ENCODE data around the gene SLC2A9. TPM values are rescaled to one million over a fixed set of nuclear protein-coding genes. Genes with fewer than 3 reads are reported as not detected.

SLC2A9 gene
- 5.0 TPM for polyA plus RNA-seq (ENCODE audit: insufficient read length)

GRCh38 chr4:10020871-10021652 is at the start of gene SLC2A9:
Gene SLC2A9 (minus strand): TSS chr4:10021497. CDS start chr4:10021429, 68 bp downstream.
- DNase-seq, result no peak

GRCh38 chr4:10069075-10069642 is 47.9 kb upstream of the SLC2A9 start:
- DNase-seq, result no peak

GRCh38 chr4:10066670-10067651 is 45.7 kb upstream of the SLC2A9 start:
- DNase-seq, result no peak

- DNase-seq, result no peak
Observed at GRCh38 chr4:10066206-10066605, 44.9 kb upstream of the SLC2A9 start.

- DNase-seq, result peak; percentile 54
Observed at GRCh38 chr4:10063544-10064300, 42.4 kb upstream of the SLC2A9 start.

GRCh38 chr4:10061650-10062415 is 40.5 kb upstream of the SLC2A9 start:
- no peak for DNase-seq

- DNase-seq, result no peak
Observed at GRCh38 chr4:10058371-10058770, 37.1 kb upstream of the SLC2A9 start.

GRCh38 chr4:10057023-10057395 is 35.7 kb upstream of the SLC2A9 start:
- no peak for DNase-seq

- no peak for DNase-seq
Observed at GRCh38 chr4:10056334-10057022, 35.2 kb upstream of the SLC2A9 start.

GRCh38 chr4:10055871-10056270 is 34.6 kb upstream of the SLC2A9 start:
- DNase-seq, result no peak

GRCh38 chr4:10054571-10055041 is 33.3 kb upstream of the SLC2A9 start:
- no peak for DNase-seq

- no peak for DNase-seq
Observed at GRCh38 chr4:10053635-10054453, 32.5 kb upstream of the SLC2A9 start.

GRCh38 chr4:10051517-10052135 is 30.3 kb upstream of the SLC2A9 start:
- no peak for DNase-seq

GRCh38 chr4:10050721-10051120 is 29.4 kb upstream of the SLC2A9 start:
- DNase-seq, result no peak

GRCh38 chr4:10050261-10050661 is 29.0 kb upstream of the SLC2A9 start:
- no peak for DNase-seq

GRCh38 chr4:10048941-10049697 is 27.8 kb upstream of the SLC2A9 start:
- no peak for DNase-seq

- DNase-seq, result no peak
Observed at GRCh38 chr4:10047967-10048366, 26.7 kb upstream of the SLC2A9 start.

- no peak for DNase-seq
Observed at GRCh38 chr4:10046471-10046870, 25.2 kb upstream of the SLC2A9 start.

- DNase-seq, result no peak
Observed at GRCh38 chr4:10045481-10045880, 24.2 kb upstream of the SLC2A9 start.

Measured in hindlimb muscle (tissue), 1 donor.